ENCODE measurements around the gene SFXN5.

SFXN5 gene

GRCh38 chr2:72985891-72986683, 85.4 kb downstream of the SFXN5 start:
- TF ChIP-seq POLR2AphosphoS5 (IDR thresholded peaks at IDR 0.05; ENCODE audit: low read depth, low read length), result no peak
- TF ChIP-seq SIN3A (IDR thresholded peaks at IDR 0.05; ENCODE audit: borderline replicate concordance, insufficient read depth, low read length), result no peak

GRCh38 chr2:72985136-72985535, 86.4 kb downstream of the SFXN5 start:
- TF ChIP-seq REST (IDR thresholded peaks at IDR 0.05; ENCODE audit: insufficient read depth in 1 of 2, low read depth in 2 of 2, low read length in 2 of 2), result no peak
- TF ChIP-seq FOXP2 (optimal IDR thresholded peaks at IDR 0.05; ENCODE audit: borderline replicate concordance, extremely low read depth, extremely low read length, insufficient read depth), result no peak
- no peak for TF ChIP-seq TAF1 (IDR thresholded peaks at IDR 0.05; ENCODE audit: borderline replicate concordance, insufficient read depth, low read length)
- no peak for TF ChIP-seq SIN3A (IDR thresholded peaks at IDR 0.05; ENCODE audit: borderline replicate concordance, insufficient read depth, low read length)
- TF ChIP-seq POLR2AphosphoS5 (IDR thresholded peaks at IDR 0.05; ENCODE audit: low read depth, low read length), result no peak

- TF ChIP-seq FOXP2 (optimal IDR thresholded peaks at IDR 0.05; ENCODE audit: borderline replicate concordance, extremely low read depth, extremely low read length, insufficient read depth) (no peak), TAF1 (IDR thresholded peaks at IDR 0.05; ENCODE audit: borderline replicate concordance, insufficient read depth, low read length) (no peak), REST (IDR thresholded peaks at IDR 0.05; ENCODE audit: insufficient read depth in 1 of 2, low read depth in 2 of 2, low read length in 2 of 2) (no peak), POLR2AphosphoS5 (IDR thresholded peaks at IDR 0.05; ENCODE audit: low read depth, low read length) (no peak), SIN3A (IDR thresholded peaks at IDR 0.05; ENCODE audit: borderline replicate concordance, insufficient read depth, low read length) (no peak)
Measured at GRCh38 chr2:72984172-72984671, 87.3 kb downstream of the SFXN5 start.

GRCh38 chr2:72983500-72984161, 87.9 kb downstream of the SFXN5 start:
- no peak for TF ChIP-seq POLR2AphosphoS5 (IDR thresholded peaks at IDR 0.05; ENCODE audit: low read depth, low read length)
- TF ChIP-seq SIN3A (IDR thresholded peaks at IDR 0.05; ENCODE audit: borderline replicate concordance, insufficient read depth, low read length), result no peak
- no peak for TF ChIP-seq TAF1 (IDR thresholded peaks at IDR 0.05; ENCODE audit: borderline replicate concordance, insufficient read depth, low read length)
- no peak for TF ChIP-seq REST (IDR thresholded peaks at IDR 0.05; ENCODE audit: insufficient read depth in 1 of 2, low read depth in 2 of 2, low read length in 2 of 2)
- no peak for TF ChIP-seq FOXP2 (optimal IDR thresholded peaks at IDR 0.05; ENCODE audit: borderline replicate concordance, extremely low read depth, extremely low read length, insufficient read depth)

- TF ChIP-seq SIN3A (IDR thresholded peaks at IDR 0.05; ENCODE audit: borderline replicate concordance, insufficient read depth, low read length), result no peak
- TF ChIP-seq FOXP2 (optimal IDR thresholded peaks at IDR 0.05; ENCODE audit: borderline replicate concordance, extremely low read depth, extremely low read length, insufficient read depth), result no peak
Measured at GRCh38 chr2:72982781-72983499, 88.6 kb downstream of the SFXN5 start.

Data from PFSK-1 (cell line).